ENCODE results near the gene SKAP1. TPM values are rescaled to one million over a fixed set of nuclear protein-coding genes. Genes with fewer than 3 reads are reported as not detected.

The SKAP1 gene
- total and polyA plus RNA-seq, 8 donors = 1.2 to 3.0 (median 1.8) TPM

GRCh38 chr17:48468299-48468698 is 38.3 kb upstream of the SKAP1 start:
- Histone ChIP-seq H3K9me3 (no peaks in the 10 kb centered on the region), H3K4me3 (no peak overlapping the region), H3K36me3 (no peaks in the 10 kb centered on the region), H3K27ac (no peak overlapping the region), H3K4me1 (no peaks in the 10 kb centered on the region), H3K27me3 (peaks cover 0 to 41% of the 10 kb centered on the region in 2 donors)
- DNase-seq (no peak), ATAC-seq (no peak)
- intact Hi-C loops (cut with DNase I) = no loop called here
- TF ChIP-seq CTCF (IDR thresholded peaks at IDR 0.05) = no peak

GRCh38 chr17:48465884-48466283 is 35.9 kb upstream of the SKAP1 start:
- DNase-seq (no peak), ATAC-seq (no peak)
- no peaks in the 10 kb centered on the region for H3K4me1 ChIP-seq
- H3K4me3 ChIP-seq = no peak overlapping the region
- H3K27me3 ChIP-seq = peaks cover 0 to 45% of the 10 kb centered on the region in 2 donors
- H3K9me3 ChIP-seq = no peaks in the 10 kb centered on the region
- TF ChIP-seq CTCF (IDR thresholded peaks at IDR 0.05) = no peak
- no peaks in the 10 kb centered on the region for H3K36me3 ChIP-seq
- intact Hi-C loops (cut with DNase I) = no loop called here
- no peak overlapping the region for H3K27ac ChIP-seq

GRCh38 chr17:48463526-48463925 is 33.5 kb upstream of the SKAP1 start:
- Histone ChIP-seq H3K4me3 (no peak overlapping the region), H3K27ac (no peak overlapping the region), H3K9me3 (no peaks in the 10 kb centered on the region), H3K4me1 (no peaks in the 10 kb centered on the region), H3K27me3 (peaks cover 0 to 54% of the 10 kb centered on the region in 2 donors), H3K36me3 (no peaks in the 10 kb centered on the region)
- DNase-seq (peak in 2 of 4 donors; percentile 36 to 54), ATAC-seq (no peak)
- intact Hi-C loops (cut with DNase I) = no loop called here
- no peak for TF ChIP-seq CTCF (IDR thresholded peaks at IDR 0.05)

GRCh38 chr17:48462946-48463345 is 32.9 kb upstream of the SKAP1 start:
- ATAC-seq (no peak), DNase-seq (no peak)
- H3K9me3 ChIP-seq = no peaks in the 10 kb centered on the region
- intact Hi-C loops (cut with DNase I) = no loop called here
- no peak overlapping the region for H3K27ac ChIP-seq
- H3K36me3 ChIP-seq = no peaks in the 10 kb centered on the region
- TF ChIP-seq CTCF (IDR thresholded peaks at IDR 0.05) = no peak
- no peak overlapping the region for H3K4me3 ChIP-seq
- H3K27me3 ChIP-seq = peaks cover 0 to 58% of the 10 kb centered on the region in 2 donors
- no peaks in the 10 kb centered on the region for H3K4me1 ChIP-seq

- peaks cover 0 to 3% of the 10 kb centered on the region in 2 donors for H3K4me1 ChIP-seq
- H3K36me3 ChIP-seq = no peaks in the 10 kb centered on the region
- H3K9me3 ChIP-seq = peaks cover 0 to 3% of the 10 kb centered on the region in 2 donors
- DNase-seq = no peak
- no peak for ATAC-seq
- intact Hi-C loops (cut with DNase I) = no loop called here
- no peak overlapping the region for H3K27ac ChIP-seq
- no peak for TF ChIP-seq CTCF (IDR thresholded peaks at IDR 0.05)
- no peak overlapping the region for H3K4me3 ChIP-seq
- H3K27me3 ChIP-seq = peaks cover 0 to 76% of the 10 kb centered on the region in 2 donors
Measured at GRCh38 chr17:48460052-48460451, 30.0 kb upstream of the SKAP1 start.
